Neural progenitor cell (in vitro differentiated cells): ENCODE results near the gene VGLL2. TPM values are rescaled to one million over a fixed set of nuclear protein-coding genes. Genes with fewer than 3 reads are reported as not detected.

Experiments
- DNase-seq: peaks from one replicate; pipeline ENCODE4 v3.0.0-alpha.2; 2016; ENCODE audit warnings: low spot score
- H2AFZ ChIP-seq: fragments of 200-600 bp; sonication (generic); replicated peaks from 2 replicates; pipeline ENCODE4 v1.6.1; 2016; ENCODE audit warnings: antibody characterized with exemption
- H3F3A ChIP-seq: fragments of 200-600 bp; sonication (generic); 2 replicates; pipeline ENCODE4 v1.6.1; 2016; ENCODE audit warnings: antibody characterized with exemption, low read depth
- H3K27ac ChIP-seq: fragments of 200-600 bp; sonication (generic); 2 replicates; pipeline ENCODE4 v1.5.1; 2016; ENCODE audit warnings: mild to moderate bottlenecking
- H3K27me3 ChIP-seq: fragments of 200-600 bp; sonication (generic); 2 replicates; pipeline ENCODE4 v1.6.1; 2016; ENCODE audit warnings: mild to moderate bottlenecking, moderate library complexity
- H3K36me3 ChIP-seq: fragments of 200-600 bp; sonication (generic); 2 replicates; pipeline ENCODE4 v1.5.1; 2016
- H3K4me1 ChIP-seq: fragments of 200-600 bp; sonication (generic); 2 replicates; pipeline ENCODE4 v1.6.1; 2016; ENCODE audit warnings: mixed run types
- H3K4me2 ChIP-seq: fragments of 200-600 bp; sonication (generic); 2 replicates; pipeline ENCODE4 v1.6.1; 2016
- H3K4me3 ChIP-seq: fragments of 200-600 bp; sonication (generic); 2 replicates; pipeline ENCODE4 v1.5.1; 2016
- H3K79me2 ChIP-seq: fragments of 200-600 bp; sonication (generic); 2 replicates; pipeline ENCODE4 v1.6.1; 2016; ENCODE audit warnings: low read depth
- H3K9ac ChIP-seq: fragments of 200-600 bp; sonication (generic); 2 replicates; pipeline ENCODE4 v1.6.1; 2016
- H3K9me3 ChIP-seq: fragments of 200-600 bp; sonication (generic); 2 replicates; pipeline ENCODE4 v1.5.1; 2016; ENCODE audit warnings: low read depth
- H4K20me1 ChIP-seq: fragments of 200-600 bp; sonication (generic); 2 replicates; pipeline ENCODE4 v1.6.1; 2016; ENCODE audit warnings: low read depth
- H3K27ac Mint-ChIP-seq: 3 replicates; pipeline ENCODE4 v1.8.0; 2021; ENCODE audit warnings: mixed read lengths
- H3K27me3 Mint-ChIP-seq: 2 replicates; pipeline ENCODE4 v1.8.0; 2022; ENCODE audit warnings: low read depth, mild to moderate bottlenecking, inconsistent platforms, moderate library complexity, mixed read lengths; ENCODE audit not compliant: insufficient read depth
- H3K36me3 Mint-ChIP-seq: 3 replicates; pipeline ENCODE4 v1.8.0; 2021; ENCODE audit warnings: mixed read lengths
- H3K4me1 Mint-ChIP-seq: 3 replicates; pipeline ENCODE4 v1.8.0; 2021; ENCODE audit warnings: mixed read lengths
- H3K4me3 Mint-ChIP-seq: 3 replicates; pipeline ENCODE4 v1.8.0; 2021; ENCODE audit warnings: mild to moderate bottlenecking, moderate library complexity, mixed read lengths
- H3K9me3 Mint-ChIP-seq: 3 replicates; pipeline ENCODE4 v1.8.0; 2020; ENCODE audit warnings: mixed read lengths
- CTCF ChIP-seq: fragments of 200-600 bp; sonication (generic); IDR thresholded peaks from 2 replicates; pipeline ENCODE4 v1.5.1; 2017; ENCODE audit warnings: antibody characterized with exemption, mild to moderate bottlenecking
- EZH2 ChIP-seq: fragments of 200-600 bp; sonication (generic); IDR thresholded peaks from 2 replicates; pipeline ENCODE4 v1.6.1; 2017; ENCODE audit warnings: antibody characterized with exemption, mild to moderate bottlenecking, moderate library complexity
- EZH2phosphoT487 ChIP-seq: fragments of 200-600 bp; sonication (generic); IDR thresholded peaks from 2 replicates; pipeline ENCODE4 v1.6.1; 2017; ENCODE audit warnings: antibody characterized with exemption
- total RNA-seq: library from RNA; depleted of rRNA; stranded (reverse); fragments of >200 nt; gene quantifications from 2 replicates; pipeline ENCODE4 v1.2.3, GENCODE V29; 2015; ENCODE audit warnings: low replicate concordance

VGLL2 gene
- total RNA-seq, 1 donor from 2014 or later, result not detected

GRCh38 chr6:117227245-117227962 lies 38.0 kb upstream of the VGLL2 start:
- H3K27me3 Mint-ChIP-seq, result no peaks in the 10 kb centered on the region
- no peak overlapping the region for H3K4me3 Mint-ChIP-seq
- H3K9me3 Mint-ChIP-seq, result no peaks in the 10 kb centered on the region

GRCh38 chr6:117228202-117228601 lies 37.2 kb upstream of the VGLL2 start:
- Mint-ChIP-seq H3K36me3 (no peaks in the 10 kb centered on the region), H3K27ac (no peak overlapping the region), H3K4me3 (no peak overlapping the region), H3K9me3 (no peaks in the 10 kb centered on the region), H3K27me3 (no peaks in the 10 kb centered on the region), H3K4me1 (no peaks in the 10 kb centered on the region)
- Histone ChIP-seq H2AFZ (no peak overlapping the region), H3K4me2 (no peak overlapping the region), H3K4me3 (no peak overlapping the region), H3K9ac (no peak overlapping the region), H3K36me3 (no peaks in the 10 kb centered on the region), H3K27me3 (no peaks in the 10 kb centered on the region), H3K79me2 (no peaks in the 10 kb centered on the region), H3K9me3 (no peaks in the 10 kb centered on the region), H3K4me1 (no peaks in the 10 kb centered on the region), H4K20me1 (no peaks in the 10 kb centered on the region), H3K27ac (no peak overlapping the region), H3F3A (no peaks in the 10 kb centered on the region)
- TF ChIP-seq EZH2 (no peak), EZH2phosphoT487 (no peak), CTCF (no peak)
- no peak for DNase-seq

More at GRCh38 chr6:117227245-117227962, 38.0 kb upstream of the VGLL2 start:
- no peak overlapping the region for H3K9ac ChIP-seq
- no peak overlapping the region for H3K27ac ChIP-seq
- DNase-seq, result no peak
- no peak overlapping the region for H2AFZ ChIP-seq
- no peak overlapping the region for H3K4me3 ChIP-seq
- Mint-ChIP-seq H3K4me1 (no peaks in the 10 kb centered on the region), H3K36me3 (no peaks in the 10 kb centered on the region), H3K27ac (no peak overlapping the region)
- TF ChIP-seq EZH2 (no peak), EZH2phosphoT487 (no peak), CTCF (no peak)
- no peaks in the 10 kb centered on the region for H3F3A ChIP-seq
- H3K9me3 ChIP-seq, result no peaks in the 10 kb centered on the region
- no peaks in the 10 kb centered on the region for H3K4me1 ChIP-seq
- no peaks in the 10 kb centered on the region for H4K20me1 ChIP-seq
- H3K36me3 ChIP-seq, result no peaks in the 10 kb centered on the region
- H3K79me2 ChIP-seq, result no peaks in the 10 kb centered on the region
- no peak overlapping the region for H3K4me2 ChIP-seq
- no peaks in the 10 kb centered on the region for H3K27me3 ChIP-seq

- Mint-ChIP-seq H3K27me3 (no peaks in the 10 kb centered on the region), H3K4me3 (no peak overlapping the region), H3K36me3 (no peaks in the 10 kb centered on the region), H3K27ac (no peak overlapping the region), H3K4me1 (no peaks in the 10 kb centered on the region), H3K9me3 (no peaks in the 10 kb centered on the region)
- no peaks in the 10 kb centered on the region for H3F3A ChIP-seq
- no peaks in the 10 kb centered on the region for H4K20me1 ChIP-seq
- H3K36me3 ChIP-seq, result no peaks in the 10 kb centered on the region
- H3K79me2 ChIP-seq, result no peaks in the 10 kb centered on the region
- no peak overlapping the region for H2AFZ ChIP-seq
- H3K4me3 ChIP-seq, result no peak overlapping the region
- H3K27me3 ChIP-seq, result no peaks in the 10 kb centered on the region
- H3K4me1 ChIP-seq, result no peaks in the 10 kb centered on the region
- H3K9me3 ChIP-seq, result no peaks in the 10 kb centered on the region
- no peak overlapping the region for H3K9ac ChIP-seq
- H3K4me2 ChIP-seq, result no peak overlapping the region
- no peak for DNase-seq
- H3K27ac ChIP-seq, result no peak overlapping the region
- TF ChIP-seq EZH2, result no peak
- TF ChIP-seq EZH2phosphoT487, result no peak
- no peak for TF ChIP-seq CTCF
Measured at GRCh38 chr6:117229870-117230269, 35.5 kb upstream of the VGLL2 start.
